HEK293 (cell line): ENCODE data around the gene NYAP2.

Experiments
- CTCF ChIP-seq: fragments of 450-650 bp; formaldehyde crosslinking; IDR thresholded peaks from 2 replicates; pipeline ENCODE4 v1.5.1; 2016; ENCODE audit warnings: missing biosample characterization, missing genetic modification characterization
- KLF1 ChIP-seq: fragments of 450-650 bp; formaldehyde crosslinking; IDR thresholded peaks from 2 replicates; pipeline ENCODE4 v1.5.1; 2016; ENCODE audit warnings: missing biosample characterization, missing genetic modification characterization
- KLF16 ChIP-seq: fragments of 450-650 bp; formaldehyde crosslinking; IDR thresholded peaks from 2 replicates; pipeline ENCODE4 v1.5.1; 2017; ENCODE audit warnings: missing biosample characterization, missing genetic modification characterization
- SETDB1 ChIP-seq: IDR thresholded peaks from one replicate; pipeline ENCODE4 v1.6.1; 2017; ENCODE audit warnings: mild to moderate bottlenecking, low read length, moderate library complexity, mixed read lengths; ENCODE audit not compliant: insufficient read length
- ZBTB21 ChIP-seq: fragments of 450-650 bp; formaldehyde crosslinking; IDR thresholded peaks from 2 replicates; pipeline ENCODE4 v1.5.1; 2017; ENCODE audit warnings: missing biosample characterization, missing genetic modification characterization
- ZBTB26 ChIP-seq: fragments of 450-650 bp; formaldehyde crosslinking; optimal IDR thresholded peaks from 2 replicates; pipeline ENCODE3; 2016; ENCODE audit warnings: missing biosample characterization, mild to moderate bottlenecking, missing genetic modification characterization
- ZBTB7A ChIP-seq: fragments of 450-650 bp; formaldehyde crosslinking; IDR thresholded peaks from 2 replicates; pipeline ENCODE4 v1.5.1; 2016; ENCODE audit warnings: low read depth, missing biosample characterization, missing genetic modification characterization
- ZNF670 ChIP-seq: fragments of 450-650 bp; formaldehyde crosslinking; IDR thresholded peaks from 2 replicates; pipeline ENCODE4 v1.5.1; 2016; ENCODE audit warnings: missing biosample characterization, missing genetic modification characterization, low read depth
- ZNF843 ChIP-seq: fragments of 450-650 bp; formaldehyde crosslinking; IDR thresholded peaks from 2 replicates; pipeline ENCODE4 v1.5.1; 2016; ENCODE audit warnings: missing biosample characterization, missing genetic modification characterization
- ZSCAN18 ChIP-seq: fragments of 450-650 bp; formaldehyde crosslinking; IDR thresholded peaks from 2 replicates; pipeline ENCODE4 v1.5.1; 2016; ENCODE audit warnings: missing biosample characterization, missing genetic modification characterization

- TF ChIP-seq ZNF843 (tag by site-specific recombination) (no peak), ZBTB21 (no peak), ZBTB7A (no peak), CTCF (tag by site-specific recombination) (no peak), KLF1 (tag by site-specific recombination) (no peak), ZNF670 (tag by site-specific recombination) (no peak), KLF16 (tag by site-specific recombination) (no peak), ZSCAN18 (tag by site-specific recombination) (no peak), ZBTB26 (tag by site-specific recombination) (no peak), SETDB1 (no peak)
Measured at GRCh38 chr2:225510796-225511195, 111.3 kb downstream of the NYAP2 start.
